Ecto neural progenitor cell (in vitro differentiated cells): Measurements from ENCODE around the gene URGCP.
A peak's percentile ranks its signal among the peaks of the same experiment; 100 is the strongest.
"Not testable (repeated sequence)": the region's sequence is repeated elsewhere in the genome, so short reads cannot be mapped to it uniquely, and the experiment has no call there.

Experiments
- DNase-seq: peaks from one replicate; pipeline ENCODE4 v3.0.0-alpha.2; 2018; ENCODE audit warnings: low spot score

URGCP gene

GRCh38 chr7:43921423-43921822 lies 15.0 kb upstream of the URGCP start:
- no peak for DNase-seq

GRCh38 chr7:43915907-43916306 lies 9.5 kb upstream of the URGCP start:
- DNase-seq: no peak

GRCh38 chr7:43914795-43915194 lies 8.4 kb upstream of the URGCP start:
- DNase-seq: no peak

GRCh38 chr7:43905956-43906330 lies 453 bp downstream of the URGCP start:
- DNase-seq: peak; percentile 63

GRCh38 chr7:43905209-43905946 lies 1.0 kb downstream of the URGCP start:
- no peak for DNase-seq

- DNase-seq: no peak
Measured at GRCh38 chr7:43904533-43905208, 1.7 kb downstream of the URGCP start.

GRCh38 chr7:43902542-43903054 lies 3.8 kb downstream of the URGCP start:
- no peak for DNase-seq

- DNase-seq: not testable (repeated sequence)
Measured at GRCh38 chr7:43898571-43898970, 7.8 kb downstream of the URGCP start.

GRCh38 chr7:43895847-43896415 lies 10.5 kb downstream of the URGCP start:
- DNase-seq: no peak

- no peak for DNase-seq
Measured at GRCh38 chr7:43891069-43891955, 15.1 kb downstream of the URGCP start.

- DNase-seq: no peak
Measured at GRCh38 chr7:43890468-43890867, 15.9 kb downstream of the URGCP start.

- no peak for DNase-seq
Measured at GRCh38 chr7:43888993-43889945, 17.1 kb downstream of the URGCP start.

GRCh38 chr7:43884617-43885016 lies 21.8 kb downstream of the URGCP start:
- DNase-seq: no peak

- no peak for DNase-seq
Measured at GRCh38 chr7:43884209-43884608, 22.2 kb downstream of the URGCP start.

- DNase-seq: no peak
Measured at GRCh38 chr7:43880596-43880995, 25.8 kb downstream of the URGCP start.

GRCh38 chr7:43879477-43879876 lies 26.9 kb downstream of the URGCP start:
- no peak for DNase-seq

- DNase-seq: no peak
Measured at GRCh38 chr7:43878867-43879266, 27.5 kb downstream of the URGCP start.

- DNase-seq: no peak
Measured at GRCh38 chr7:43877968-43878864, 28.2 kb downstream of the URGCP start.

- DNase-seq: no peak
Measured at GRCh38 chr7:43876976-43877745, 29.2 kb downstream of the URGCP start.
